Measurements from ENCODE around the gene HRH1. TPM values are rescaled to one million over a fixed set of nuclear protein-coding genes. Genes with fewer than 3 reads are reported as not detected.

HRH1 gene
- total RNA-seq, 1 donor from 2014 or later = 2.1 TPM

DNA sequence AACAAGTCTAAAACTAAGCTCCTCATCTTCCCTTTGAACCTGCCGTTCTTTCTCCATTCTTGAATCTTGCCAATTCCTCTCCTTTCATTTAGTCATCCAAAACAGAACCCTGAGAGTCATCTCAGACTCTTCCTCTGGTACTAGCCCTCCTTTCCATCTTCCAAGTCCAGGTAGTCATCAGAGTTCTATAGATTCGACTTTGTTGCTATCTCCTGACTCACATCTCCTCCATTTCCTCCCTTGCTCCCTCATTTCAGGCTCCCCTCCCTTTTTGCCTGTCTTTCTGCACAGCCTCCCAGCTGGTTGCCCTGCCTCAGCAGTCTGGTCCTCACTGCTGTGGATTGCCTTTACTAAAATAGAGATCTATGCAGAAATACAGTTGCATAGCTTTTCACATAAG, 122.6 kb downstream of the HRH1 start:
- H4K20me1 ChIP-seq (ENCODE audit: insufficient read depth, low read length) = peaks cover 5% of the 10 kb centered on the region
- DNase-seq (ENCODE audit: low read depth) (no peak), FAIRE-seq (no peak)
- H3K4me1 ChIP-seq (ENCODE audit: insufficient read depth, low read length) = peaks cover 21% of the 10 kb centered on the region
- H3K36me3 Mint-ChIP-seq (ENCODE audit: low read depth, unreplicated experiment) = peaks cover 11% of the 10 kb centered on the region
- H3K27me3 ChIP-seq (ENCODE audit: insufficient read depth, low read length) = no peaks in the 10 kb centered on the region
- no peak overlapping the region for H3K4me3 ChIP-seq (ENCODE audit: insufficient read depth, low read depth, low read length)
- peaks cover 15% of the 10 kb centered on the region for H3K4me1 Mint-ChIP-seq (ENCODE audit: low read depth, unreplicated experiment)
- H2AFZ ChIP-seq (ENCODE audit: low read depth, low read length) = no peak overlapping the region
- TF ChIP-seq, protein P1, sequence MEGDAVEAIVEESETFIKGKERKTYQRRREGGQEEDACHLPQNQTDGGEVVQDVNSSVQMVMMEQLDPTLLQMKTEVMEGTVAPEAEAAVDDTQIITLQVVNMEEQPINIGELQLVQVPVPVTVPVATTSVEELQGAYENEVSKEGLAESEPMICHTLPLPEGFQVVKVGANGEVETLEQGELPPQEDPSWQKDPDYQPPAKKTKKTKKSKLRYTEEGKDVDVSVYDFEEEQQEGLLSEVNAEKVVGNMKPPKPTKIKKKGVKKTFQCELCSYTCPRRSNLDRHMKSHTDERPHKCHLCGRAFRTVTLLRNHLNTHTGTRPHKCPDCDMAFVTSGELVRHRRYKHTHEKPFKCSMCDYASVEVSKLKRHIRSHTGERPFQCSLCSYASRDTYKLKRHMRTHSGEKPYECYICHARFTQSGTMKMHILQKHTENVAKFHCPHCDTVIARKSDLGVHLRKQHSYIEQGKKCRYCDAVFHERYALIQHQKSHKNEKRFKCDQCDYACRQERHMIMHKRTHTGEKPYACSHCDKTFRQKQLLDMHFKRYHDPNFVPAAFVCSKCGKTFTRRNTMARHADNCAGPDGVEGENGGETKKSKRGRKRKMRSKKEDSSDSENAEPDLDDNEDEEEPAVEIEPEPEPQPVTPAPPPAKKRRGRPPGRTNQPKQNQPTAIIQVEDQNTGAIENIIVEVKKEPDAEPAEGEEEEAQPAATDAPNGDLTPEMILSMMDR (IDR thresholded peaks at IDR 0.05; ENCODE audit: insufficient read depth, low read depth, low read length) = no peak
- no peak for TF ChIP-seq EZH2 (IDR thresholded peaks at IDR 0.05; ENCODE audit: insufficient read depth, low read length)
- no peak overlapping the region for H3K9ac ChIP-seq (ENCODE audit: low read length)
- no peaks in the 10 kb centered on the region for H3K9me3 ChIP-seq (ENCODE audit: insufficient read depth, low read depth, low read length)
- H3K9me3 Mint-ChIP-seq (ENCODE audit: unreplicated experiment) = peaks cover 2% of the 10 kb centered on the region
- no peaks in the 10 kb centered on the region for H3K27me3 Mint-ChIP-seq (ENCODE audit: low read depth, unreplicated experiment)
- H3K4me2 ChIP-seq (ENCODE audit: low read length) = peak overlapping the region; percentile 35
- H3K27ac ChIP-seq (ENCODE audit: low read depth, low read length) = no peak overlapping the region
- H3K27ac Mint-ChIP-seq (ENCODE audit: unreplicated experiment) = no peak overlapping the region
- no peak overlapping the region for H3K4me3 Mint-ChIP-seq (ENCODE audit: unreplicated experiment)
- peaks cover 7% of the 10 kb centered on the region for H3K36me3 ChIP-seq (ENCODE audit: insufficient read depth, low read length)
- peaks cover 68% of the 10 kb centered on the region for H3K79me2 ChIP-seq (ENCODE audit: insufficient read depth, low read length)

DNA sequence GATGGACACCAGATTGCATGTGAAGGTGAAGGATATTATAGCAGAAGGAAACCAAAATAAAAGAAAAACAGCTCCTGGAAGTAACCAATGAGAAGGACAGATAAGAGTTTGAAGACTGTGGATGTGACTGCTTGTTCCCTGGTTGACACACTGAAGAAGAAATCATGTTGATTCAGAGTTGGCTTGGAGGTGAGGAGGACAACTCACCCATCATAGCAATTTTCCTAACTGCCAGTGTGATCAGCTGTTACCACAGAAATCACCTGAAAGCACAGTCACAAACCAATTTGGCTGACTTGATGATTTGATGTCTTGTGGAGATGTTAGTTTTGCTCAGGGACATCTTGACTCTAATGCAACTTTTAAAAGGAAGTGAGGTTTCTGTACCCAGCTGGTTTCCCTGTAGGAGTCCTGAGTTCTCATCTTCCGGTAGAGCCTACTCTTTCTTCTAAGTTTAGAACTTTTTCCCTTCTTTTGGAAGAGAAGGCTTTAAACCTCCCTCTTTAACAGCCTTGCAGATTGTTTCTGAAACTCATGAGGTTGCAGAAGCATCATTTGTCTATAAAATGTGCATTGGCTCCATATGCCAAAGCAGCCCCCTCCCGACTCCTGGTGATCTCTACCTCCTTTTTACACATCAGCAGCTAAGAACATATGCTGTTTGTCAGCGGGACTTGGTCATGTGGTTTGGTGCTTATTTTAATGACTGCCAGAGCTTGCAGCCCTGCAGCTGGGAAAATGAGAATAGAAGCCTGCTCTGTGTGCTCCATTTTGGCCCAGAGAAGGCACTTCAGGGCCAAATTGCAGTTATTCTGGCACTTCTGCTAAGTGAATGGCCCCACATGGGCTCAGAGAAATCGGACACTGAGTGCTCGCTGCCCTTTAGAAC, 128.2 kb downstream of the HRH1 start:
- peaks cover 15% of the 10 kb centered on the region for H3K4me1 Mint-ChIP-seq (ENCODE audit: low read depth, unreplicated experiment)
- FAIRE-seq (no peak), DNase-seq (ENCODE audit: low read depth) (no peak)
- H3K4me3 Mint-ChIP-seq (ENCODE audit: unreplicated experiment) = no peak overlapping the region
- Histone ChIP-seq H3K4me3 (ENCODE audit: insufficient read depth, low read depth, low read length) (no peak overlapping the region), H3K27ac (ENCODE audit: low read depth, low read length) (peak overlapping the region; percentile 5), H3K9ac (ENCODE audit: low read length) (no peak overlapping the region), H4K20me1 (ENCODE audit: insufficient read depth, low read length) (no peaks in the 10 kb centered on the region), H3K79me2 (ENCODE audit: insufficient read depth, low read length) (peaks cover 62% of the 10 kb centered on the region), H3K4me2 (ENCODE audit: low read length) (peak overlapping the region; percentile 12), H3K4me1 (ENCODE audit: insufficient read depth, low read length) (peaks cover 23% of the 10 kb centered on the region), H3K27me3 (ENCODE audit: insufficient read depth, low read length) (no peaks in the 10 kb centered on the region), H3K36me3 (ENCODE audit: insufficient read depth, low read length) (peaks cover 19% of the 10 kb centered on the region), H3K9me3 (ENCODE audit: insufficient read depth, low read depth, low read length) (no peaks in the 10 kb centered on the region), H2AFZ (ENCODE audit: low read depth, low read length) (no peak overlapping the region)
- H3K27me3 Mint-ChIP-seq (ENCODE audit: low read depth, unreplicated experiment) = no peaks in the 10 kb centered on the region
- H3K36me3 Mint-ChIP-seq (ENCODE audit: low read depth, unreplicated experiment) = peaks cover 8% of the 10 kb centered on the region
- H3K27ac Mint-ChIP-seq (ENCODE audit: unreplicated experiment) = no peak overlapping the region
- H3K9me3 Mint-ChIP-seq (ENCODE audit: unreplicated experiment) = no peaks in the 10 kb centered on the region
- TF ChIP-seq, protein P1 (IDR thresholded peaks at IDR 0.05; ENCODE audit: insufficient read depth, low read depth, low read length) = no peak
- TF ChIP-seq EZH2 (IDR thresholded peaks at IDR 0.05; ENCODE audit: insufficient read depth, low read length) = no peak

DNA sequence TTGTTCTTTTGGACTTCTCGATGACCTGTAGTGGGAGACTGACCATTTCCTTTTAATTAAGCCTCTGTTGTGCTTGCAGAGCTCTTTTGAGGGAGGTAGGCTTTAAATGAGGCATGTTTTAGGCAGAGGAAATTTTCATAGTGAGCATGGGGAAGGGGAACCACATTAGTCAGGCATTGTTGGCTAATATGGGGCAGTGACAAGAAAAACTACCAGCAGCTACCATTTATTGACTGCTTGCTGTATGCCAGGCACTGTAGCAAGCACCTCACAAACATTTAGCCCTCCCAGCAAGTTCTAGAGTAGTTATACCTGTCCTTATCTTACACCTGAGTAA, 128.8 kb downstream of the HRH1 start:
- no peak overlapping the region for H3K4me3 Mint-ChIP-seq (ENCODE audit: unreplicated experiment)
- DNase-seq (ENCODE audit: low read depth) (no peak), FAIRE-seq (no peak)
- Histone ChIP-seq H3K27me3 (ENCODE audit: insufficient read depth, low read length) (no peaks in the 10 kb centered on the region), H3K36me3 (ENCODE audit: insufficient read depth, low read length) (peaks cover 19% of the 10 kb centered on the region), H3K79me2 (ENCODE audit: insufficient read depth, low read length) (peaks cover 62% of the 10 kb centered on the region), H3K9ac (ENCODE audit: low read length) (no peak overlapping the region), H2AFZ (ENCODE audit: low read depth, low read length) (no peak overlapping the region), H3K4me1 (ENCODE audit: insufficient read depth, low read length) (peaks cover 29% of the 10 kb centered on the region), H3K4me2 (ENCODE audit: low read length) (peak overlapping the region; percentile 12), H3K9me3 (ENCODE audit: insufficient read depth, low read depth, low read length) (no peaks in the 10 kb centered on the region), H3K27ac (ENCODE audit: low read depth, low read length) (peak overlapping the region; percentile 5), H3K4me3 (ENCODE audit: insufficient read depth, low read depth, low read length) (no peak overlapping the region), H4K20me1 (ENCODE audit: insufficient read depth, low read length) (no peaks in the 10 kb centered on the region)
- no peak for TF ChIP-seq EZH2 (IDR thresholded peaks at IDR 0.05; ENCODE audit: insufficient read depth, low read length)
- TF ChIP-seq, protein P1 (IDR thresholded peaks at IDR 0.05; ENCODE audit: insufficient read depth, low read depth, low read length) = no peak
- H3K27me3 Mint-ChIP-seq (ENCODE audit: low read depth, unreplicated experiment) = no peaks in the 10 kb centered on the region
- H3K4me1 Mint-ChIP-seq (ENCODE audit: low read depth, unreplicated experiment) = peaks cover 21% of the 10 kb centered on the region
- no peak overlapping the region for H3K27ac Mint-ChIP-seq (ENCODE audit: unreplicated experiment)
- H3K9me3 Mint-ChIP-seq (ENCODE audit: unreplicated experiment) = no peaks in the 10 kb centered on the region
- peaks cover 8% of the 10 kb centered on the region for H3K36me3 Mint-ChIP-seq (ENCODE audit: low read depth, unreplicated experiment)

Data from astrocyte (in vitro differentiated cells and primary cell).